Measurements from ENCODE around the gene SLC6A14. TPM values are rescaled to one million over a fixed set of nuclear protein-coding genes. Genes with fewer than 3 reads are reported as not detected.

SLC6A14 gene
- total and polyA plus RNA-seq, 8 donors, result 0.07 to 0.59 (median 0.38) TPM; not detected in 3

GRCh38 chrX:116499780-116500179, 63.4 kb downstream of the SLC6A14 start:
- FAIRE-seq, result no peak
- intact Hi-C loops (cut with DNase I), result no loop called here
- H3K27ac ChIP-seq, result no peak overlapping the region
- H3K4me1 ChIP-seq, result no peaks in the 10 kb centered on the region
- peaks cover 0 to 9% (median 2%) of the 10 kb centered on the region in 4 donors for H3K27me3 ChIP-seq
- peak in 1 of 6 donors; percentile 9 for DNase-seq
- H3K9me3 ChIP-seq, result no peaks in the 10 kb centered on the region
- TF ChIP-seq CTCF (IDR thresholded peaks at IDR 0.05), result no peak
- no peak overlapping the region for H3K4me3 ChIP-seq
- H3K36me3 ChIP-seq, result no peaks in the 10 kb centered on the region
- no peak for ATAC-seq

Other genes with a start within 250 kb of the SLC6A14 start
- not detected for gene CT83, start 26.4 kb downstream of the SLC6A14 start, total RNA-seq
- not detected for gene CT83, start 26.4 kb downstream of the SLC6A14 start, polyA plus RNA-seq